PC-3 (cell line): ENCODE results near the gene ADAMTS15. TPM values are rescaled to one million over a fixed set of nuclear protein-coding genes. Genes with fewer than 3 reads are reported as not detected.

Source experiments
- ATAC-seq: fragments of 200-7000 bp; cut with Tn5 transposase; 2 replicates; pipeline ENCODE4 v1.9.1; 2020; ENCODE audit warnings: mild to moderate bottlenecking, moderate library complexity
- BruUV-seq: library from RNA; stranded (reverse); fragments of 400-500 nt; replicated peaks from 2 replicates; lab custom pipeline; 2021; lab: Mats Ljungman, UMichigan
- CTCF ChIA-PET: fragments of 300-600 bp; sonication (Branson Sonifier 250); formaldehyde crosslinking; loops from one replicate; lab custom pipeline; 2022; ENCODE audit warnings: antibody characterized with exemption; lab: Charles Lee
- POLR2A ChIA-PET: fragments of 300-600 bp; sonication (Branson Sonifier 250); formaldehyde crosslinking; loops from one replicate; lab custom pipeline; 2022; ENCODE audit warnings: antibody characterized with exemption; ENCODE audit not compliant: unreplicated experiment; lab: Charles Lee
- DNase-seq: peaks from one replicate; pipeline ENCODE4 v3.0.0-alpha.2; 2015
- H2AFZ ChIP-seq: fragments of 300-600 bp; sonication (generic); 2 replicates; pipeline ENCODE4 v1.6.0; 2016; ENCODE audit warnings: antibody characterized with exemption, low read length
- H3F3A ChIP-seq: fragments of 300-600 bp; sonication (generic); one replicate; pipeline ENCODE4 v1.6.0; 2017; ENCODE audit warnings: antibody characterized with exemption, low read length, control low read depth, mild to moderate bottlenecking; ENCODE audit not compliant: unreplicated experiment
- H3K27ac ChIP-seq: fragments of 300-600 bp; sonication (generic); 2 replicates; pipeline ENCODE4 v1.5.1; 2016; ENCODE audit warnings: mild to moderate bottlenecking, low read length
- H3K27me3 ChIP-seq: fragments of 300-600 bp; sonication (generic); 2 replicates; pipeline ENCODE4 v1.6.1; 2016; ENCODE audit warnings: low read length, mixed read lengths
- H3K36me3 ChIP-seq: fragments of 300-600 bp; sonication (generic); 2 replicates; pipeline ENCODE4 v1.6.1; 2016; ENCODE audit warnings: low read depth, mixed run types, low read length, mixed read lengths
- H3K4me1 ChIP-seq: fragments of 300-600 bp; sonication (generic); 2 replicates; pipeline ENCODE4 v1.5.1; 2016; ENCODE audit warnings: low read length; ENCODE audit not compliant: insufficient read depth
- H3K4me2 ChIP-seq: fragments of 300-600 bp; sonication (generic); 2 replicates; pipeline ENCODE4 v1.6.0; 2016; ENCODE audit warnings: low read length
- H3K4me3 ChIP-seq: fragments of 300-600 bp; sonication (generic); 2 replicates; pipeline ENCODE4 v1.5.1; 2016; ENCODE audit warnings: mild to moderate bottlenecking, low read length, mixed read lengths
- H3K79me2 ChIP-seq: fragments of 300-600 bp; sonication (generic); 2 replicates; pipeline ENCODE4 v1.6.1; 2017; ENCODE audit warnings: low read length, mixed read lengths
- H3K9ac ChIP-seq: fragments of 300-600 bp; sonication (generic); 2 replicates; pipeline ENCODE4 v1.6.0; 2016; ENCODE audit warnings: mild to moderate bottlenecking, low read length
- H3K9me2 ChIP-seq: fragments of 300-600 bp; sonication (generic); replicated peaks from 2 replicates; pipeline ENCODE4 v1.6.1; 2016; ENCODE audit warnings: mixed run types, low read length, mixed read lengths
- H3K9me3 ChIP-seq: fragments of 300-600 bp; sonication (generic); 2 replicates; pipeline ENCODE4 v1.6.1; 2016; ENCODE audit warnings: low read length, mixed read lengths
- H4K20me1 ChIP-seq: fragments of 300-600 bp; sonication (generic); 2 replicates; pipeline ENCODE4 v1.6.1; 2016; ENCODE audit warnings: low read length, mixed read lengths
- EZH2 ChIP-seq: fragments of 300-600 bp; sonication (generic); IDR thresholded peaks from one replicate; pipeline ENCODE4 v1.6.1; 2017; ENCODE audit warnings: antibody characterized with exemption, mild to moderate bottlenecking, low read length; ENCODE audit not compliant: unreplicated experiment
- EZH2phosphoT487 ChIP-seq: fragments of 300-600 bp; sonication (generic); IDR thresholded peaks from 2 replicates; pipeline ENCODE4 v1.6.1; 2018; ENCODE audit warnings: mild to moderate bottlenecking, antibody characterized with exemption, low read length, borderline replicate concordance
- intact Hi-C: fragments of 100-400 bp; cut with micrococcal nuclease; formaldehyde crosslinking; loops from 2 replicates; pipeline ENCODE4 v1.9.0; 2023
- total RNA-seq: library from RNA; depleted of rRNA; stranded (reverse); fragments of >200 nt; gene quantifications from 2 replicates; pipeline ENCODE4 v1.2.3, GENCODE V29; 2014
- TF ChIP-seq, protein P1 (sequence below): fragments of 300-600 bp; sonication (generic); conservative IDR thresholded peaks from 2 replicates; pipeline ENCODE4 v1.5.1; 2017; ENCODE audit warnings: antibody characterized with exemption, low read depth, mild to moderate bottlenecking, low read length

The ADAMTS15 gene
- total RNA-seq, 1 experiment from 2014 or later = 16.8 TPM

DNA sequence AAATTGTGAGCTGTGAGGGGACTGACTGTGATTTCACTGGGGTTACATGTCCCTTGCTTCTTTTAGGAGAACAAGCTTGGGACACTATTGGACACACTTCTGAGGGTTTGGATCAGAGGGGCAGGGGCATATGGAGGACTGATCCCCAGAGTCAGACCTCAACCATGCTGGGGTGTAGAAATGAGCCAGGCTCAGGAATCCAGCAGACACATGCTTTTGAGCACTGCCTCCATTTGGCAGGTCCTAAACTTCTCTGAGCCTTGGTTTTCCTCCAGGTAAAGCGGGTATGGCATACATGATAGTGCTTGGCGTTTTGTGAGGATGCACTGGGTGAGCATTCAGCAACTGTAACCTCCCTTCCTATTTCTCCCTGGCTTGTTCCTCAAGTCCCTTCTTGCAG lies 74.7 kb downstream of the ADAMTS15 start:
- ATAC-seq = no peak
- Histone ChIP-seq H3K9me3 (no peaks in the 10 kb centered on the region), H3K4me2 (peak overlapping the region; percentile 57), H3K27me3 (no peaks in the 10 kb centered on the region), H3K9me2 (no peaks in the 10 kb centered on the region), H3K4me1 (peaks cover 39% of the 10 kb centered on the region), H3F3A (no peaks in the 10 kb centered on the region), H3K4me3 (no peak overlapping the region), H3K36me3 (no peaks in the 10 kb centered on the region), H3K9ac (peak overlapping the region; percentile 34), H3K27ac (peak overlapping the region; percentile 70), H2AFZ (0 out of 2 replicates have a peak overlapping the region, but pooled peaks have one; percentile 12), H4K20me1 (no peaks in the 10 kb centered on the region), H3K79me2 (no peaks in the 10 kb centered on the region)
- BruUV-seq = no TSS peak
- intact Hi-C loops = loop anchor here (2.0 kb wide), 1 partner anchor 114 kb away; no protein-coding TSS in a partner anchor
- ChIA-PET CTCF (interaction anchor here (0.6 kb wide), 1 partner anchor 149 kb away, joined by 3 read pairs; no protein-coding TSS in a partner anchor), POLR2A (interaction anchor here (0.7 kb wide), 1 partner anchor 46 kb away, joined by 3 read pairs; no protein-coding TSS in a partner anchor)
- no peak for DNase-seq
- no peak for TF ChIP-seq EZH2phosphoT487
- TF ChIP-seq EZH2 = no peak
- TF ChIP-seq, protein P1, sequence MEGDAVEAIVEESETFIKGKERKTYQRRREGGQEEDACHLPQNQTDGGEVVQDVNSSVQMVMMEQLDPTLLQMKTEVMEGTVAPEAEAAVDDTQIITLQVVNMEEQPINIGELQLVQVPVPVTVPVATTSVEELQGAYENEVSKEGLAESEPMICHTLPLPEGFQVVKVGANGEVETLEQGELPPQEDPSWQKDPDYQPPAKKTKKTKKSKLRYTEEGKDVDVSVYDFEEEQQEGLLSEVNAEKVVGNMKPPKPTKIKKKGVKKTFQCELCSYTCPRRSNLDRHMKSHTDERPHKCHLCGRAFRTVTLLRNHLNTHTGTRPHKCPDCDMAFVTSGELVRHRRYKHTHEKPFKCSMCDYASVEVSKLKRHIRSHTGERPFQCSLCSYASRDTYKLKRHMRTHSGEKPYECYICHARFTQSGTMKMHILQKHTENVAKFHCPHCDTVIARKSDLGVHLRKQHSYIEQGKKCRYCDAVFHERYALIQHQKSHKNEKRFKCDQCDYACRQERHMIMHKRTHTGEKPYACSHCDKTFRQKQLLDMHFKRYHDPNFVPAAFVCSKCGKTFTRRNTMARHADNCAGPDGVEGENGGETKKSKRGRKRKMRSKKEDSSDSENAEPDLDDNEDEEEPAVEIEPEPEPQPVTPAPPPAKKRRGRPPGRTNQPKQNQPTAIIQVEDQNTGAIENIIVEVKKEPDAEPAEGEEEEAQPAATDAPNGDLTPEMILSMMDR = no peak

GRCh38 chr11:130523609-130524008 lies 75.2 kb downstream of the ADAMTS15 start:
- BruUV-seq = no TSS peak
- peak overlapping the region; percentile 57 for H3K4me2 ChIP-seq
- ATAC-seq = peak; percentile 59
- H3K27me3 ChIP-seq = no peaks in the 10 kb centered on the region
- H4K20me1 ChIP-seq = no peaks in the 10 kb centered on the region
- peak overlapping the region; percentile 34 for H3K9ac ChIP-seq
- H3K4me3 ChIP-seq = no peak overlapping the region
- CTCF ChIA-PET = interaction anchor here (0.6 kb wide), 1 partner anchor 149 kb away, joined by 3 read pairs; no protein-coding TSS in a partner anchor
- no peaks in the 10 kb centered on the region for H3K36me3 ChIP-seq
- H2AFZ ChIP-seq = 0 out of 2 replicates have a peak overlapping the region, but pooled peaks have one; percentile 12
- no peaks in the 10 kb centered on the region for H3F3A ChIP-seq
- peak overlapping the region; percentile 70 for H3K27ac ChIP-seq
- peaks cover 44% of the 10 kb centered on the region for H3K4me1 ChIP-seq
- no peaks in the 10 kb centered on the region for H3K9me3 ChIP-seq
- no peaks in the 10 kb centered on the region for H3K79me2 ChIP-seq
- intact Hi-C loops = loop anchor here (2.0 kb wide), 1 partner anchor 113 kb away; no protein-coding TSS in a partner anchor
- POLR2A ChIA-PET = no interaction called here
- no peaks in the 10 kb centered on the region for H3K9me2 ChIP-seq
- DNase-seq = peak; percentile 92
- TF ChIP-seq EZH2 (no peak), EZH2phosphoT487 (no peak)
- TF ChIP-seq, protein P1 = no peak

DNA sequence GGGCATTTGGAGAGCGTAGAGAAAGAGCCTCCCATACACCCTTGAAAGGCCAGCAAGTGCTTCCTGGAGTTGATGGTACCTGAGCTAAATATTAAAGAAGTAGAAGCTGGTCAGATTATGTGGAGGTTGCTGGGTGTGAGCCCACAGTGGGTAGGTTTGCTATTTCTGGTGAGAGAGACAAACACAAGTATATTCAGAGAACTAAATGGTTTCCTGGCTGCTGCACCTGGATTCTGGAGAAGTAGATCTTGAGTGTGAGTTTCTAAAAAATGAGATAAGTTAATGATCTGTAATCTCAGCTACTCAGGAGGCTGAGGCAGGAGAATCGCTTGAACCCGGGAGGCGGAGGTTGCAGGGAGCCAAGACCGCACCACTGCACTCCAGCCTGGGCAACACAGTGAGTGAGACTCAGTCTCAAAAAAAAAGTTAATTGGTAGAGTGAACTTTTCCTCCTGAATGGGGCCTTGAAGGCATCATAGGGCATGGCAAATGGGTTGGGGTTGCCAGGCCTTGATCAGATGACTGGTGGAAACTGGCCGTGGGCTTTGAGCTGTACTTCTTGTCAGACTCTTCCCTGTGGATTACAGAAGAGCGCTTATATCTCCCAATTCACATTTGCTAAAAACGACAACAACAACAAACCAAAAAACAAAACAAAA lies 75.8 kb downstream of the ADAMTS15 start:
- BruUV-seq = no TSS peak
- Histone ChIP-seq H3K36me3 (no peaks in the 10 kb centered on the region), H3K4me2 (peak overlapping the region; percentile 50), H2AFZ (no peak overlapping the region), H3K9ac (no peak overlapping the region), H3F3A (no peaks in the 10 kb centered on the region), H3K27ac (peak overlapping the region; percentile 70), H4K20me1 (no peaks in the 10 kb centered on the region), H3K9me3 (no peaks in the 10 kb centered on the region), H3K4me1 (peaks cover 50% of the 10 kb centered on the region), H3K9me2 (no peaks in the 10 kb centered on the region), H3K4me3 (no peak overlapping the region), H3K27me3 (no peaks in the 10 kb centered on the region), H3K79me2 (no peaks in the 10 kb centered on the region)
- no peak for TF ChIP-seq EZH2
- TF ChIP-seq, protein P1 = no peak
- no peak for TF ChIP-seq EZH2phosphoT487
- ChIA-PET CTCF (no interaction called here), POLR2A (no interaction called here)
- ATAC-seq (no peak), DNase-seq (no peak)
- intact Hi-C loops = no loop called here
